A673 (cell line): ENCODE data around the gene CRACDL.

Experiments
- CTCF ChIP-seq: fragments of 300-800, 200-600 bp; sonication (generic); conservative IDR thresholded peaks from 2 replicates; pipeline ENCODE4 v1.5.1; 2017; ENCODE audit warnings: low read depth, mild to moderate bottlenecking, antibody characterized with exemption, low read length, moderate library complexity, mixed read lengths
- EZH2 ChIP-seq: fragments of 200-600 bp; sonication (generic); IDR thresholded peaks from 2 replicates; pipeline ENCODE4 v1.6.1; 2017; ENCODE audit warnings: borderline replicate concordance, low read depth, mild to moderate bottlenecking, mixed read lengths, antibody characterized with exemption, low read length; ENCODE audit not compliant: poor library complexity, severe bottlenecking

GRCh38 chr2:98914713-98915580 is 21.1 kb downstream of the CRACDL start:
- TF ChIP-seq CTCF: no peak
- TF ChIP-seq EZH2: no peak
